Mesothelial cell of epicardium (in vitro differentiated cells): ENCODE measurements around the gene NARS2. TPM values are rescaled to one million over a fixed set of nuclear protein-coding genes. Genes with fewer than 3 reads are reported as not detected.

ENCODE experiments used
- DNase-seq, 2 experiments: peaks; one replicate each; pipeline ENCODE4 v3.0.0; 2021; ENCODE audit warnings: low spot score in 2 of 2; ENCODE audit not compliant: unreplicated experiment in 2 of 2
- H3K27ac Mint-ChIP-seq: 2 replicates; pipeline ENCODE4 v1.8.0; 2021; ENCODE audit warnings: mixed read lengths
- H3K27me3 Mint-ChIP-seq: 2 replicates; pipeline ENCODE4 v1.8.0; 2021; ENCODE audit warnings: low read depth, mixed read lengths
- H3K36me3 Mint-ChIP-seq: 2 replicates; pipeline ENCODE4 v1.8.0; 2021; ENCODE audit warnings: mixed read lengths
- H3K4me1 Mint-ChIP-seq: 2 replicates; pipeline ENCODE4 v1.8.0; 2021; ENCODE audit warnings: mixed read lengths
- H3K4me3 Mint-ChIP-seq: 2 replicates; pipeline ENCODE4 v1.8.0; 2021; ENCODE audit warnings: mild to moderate bottlenecking, moderate library complexity, mixed read lengths
- H3K9me3 Mint-ChIP-seq: 2 replicates; pipeline ENCODE4 v1.8.0; 2021; ENCODE audit warnings: mixed read lengths
- CTCF ChIP-seq: fragments of 200-600 bp; sonication (generic); IDR thresholded peaks from one replicate; pipeline ENCODE4 v1.5.0; 2021; ENCODE audit warnings: antibody characterized with exemption; ENCODE audit not compliant: unreplicated experiment
- total RNA-seq: library from RNA; stranded (reverse); gene quantifications from 3 replicates; pipeline ENCODE4 v1.2.1, GENCODE V29; 2021

NARS2 gene
- total RNA-seq, 1 donor from 2014 or later: 23.1 TPM

- Mint-ChIP-seq H3K27ac (peak overlapping the region; percentile 9), H3K9me3 (no peaks in the 10 kb centered on the region), H3K4me1 (peaks cover 27% of the 10 kb centered on the region), H3K27me3 (no peaks in the 10 kb centered on the region), H3K36me3 (peaks cover 15% of the 10 kb centered on the region), H3K4me3 (no peak overlapping the region)
- DNase-seq: no peak
- no peak for TF ChIP-seq CTCF
Measured at GRCh38 chr11:78451371-78452150, 123.1 kb downstream of the NARS2 start.

- TF ChIP-seq CTCF: no peak
- no peak for DNase-seq
- Mint-ChIP-seq H3K4me3 (no peak overlapping the region), H3K36me3 (peaks cover 15% of the 10 kb centered on the region), H3K27ac (peak overlapping the region; percentile 43), H3K9me3 (no peaks in the 10 kb centered on the region), H3K4me1 (peaks cover 23% of the 10 kb centered on the region), H3K27me3 (no peaks in the 10 kb centered on the region)
Measured at GRCh38 chr11:78450866-78451265, 123.8 kb downstream of the NARS2 start.

GRCh38 chr11:78449866-78450265 lies 124.8 kb downstream of the NARS2 start:
- TF ChIP-seq CTCF: no peak
- Mint-ChIP-seq H3K36me3 (peaks cover 14% of the 10 kb centered on the region), H3K4me3 (no peak overlapping the region), H3K27me3 (no peaks in the 10 kb centered on the region), H3K27ac (no peak overlapping the region), H3K4me1 (peaks cover 15% of the 10 kb centered on the region), H3K9me3 (no peaks in the 10 kb centered on the region)
- no peak for DNase-seq

- Mint-ChIP-seq H3K4me1 (peaks cover 15% of the 10 kb centered on the region), H3K36me3 (peaks cover 25% of the 10 kb centered on the region), H3K27ac (peak overlapping the region; percentile 21), H3K4me3 (no peak overlapping the region), H3K9me3 (no peaks in the 10 kb centered on the region), H3K27me3 (no peaks in the 10 kb centered on the region)
- no peak for DNase-seq
- no peak for TF ChIP-seq CTCF
Measured at GRCh38 chr11:78446210-78446609, 128.5 kb downstream of the NARS2 start.

- Mint-ChIP-seq H3K4me3 (no peak overlapping the region), H3K27ac (no peak overlapping the region), H3K9me3 (no peaks in the 10 kb centered on the region), H3K27me3 (no peaks in the 10 kb centered on the region), H3K36me3 (peaks cover 23% of the 10 kb centered on the region), H3K4me1 (peaks cover 20% of the 10 kb centered on the region)
- no peak for DNase-seq
- no peak for TF ChIP-seq CTCF
Measured at GRCh38 chr11:78444726-78445125, 129.9 kb downstream of the NARS2 start.
